HepG2 (cell line): ENCODE data around the gene DYTN. TPM values are rescaled to one million over a fixed set of nuclear protein-coding genes. Genes with fewer than 3 reads are reported as not detected.

ENCODE experiments used
- ATRX ChIP-seq: sonication (generic); formaldehyde crosslinking; IDR thresholded peaks from 2 replicates; pipeline ENCODE4 v1.4.0; 2020; ENCODE audit warnings: missing genetic modification reagents, borderline replicate concordance
- CCAR2 ChIP-seq: fragments of 200-400 bp; formaldehyde crosslinking; optimal IDR thresholded peaks from 2 replicates; pipeline ENCODE3; 2018; ENCODE audit warnings: low read depth, mild to moderate bottlenecking, low read length, moderate library complexity
- DNMT1 ChIP-seq: sonication (generic); formaldehyde crosslinking; IDR thresholded peaks from 2 replicates; pipeline ENCODE4 v1.5.1; 2020; ENCODE audit warnings: mild to moderate bottlenecking, missing genetic modification reagents
- E2F1 ChIP-seq: sonication (generic); formaldehyde crosslinking; IDR thresholded peaks from 2 replicates; pipeline ENCODE4 v1.5.0; 2020; ENCODE audit warnings: missing genetic modification reagents
- HNRNPK ChIP-seq: fragments of 200-400 bp; formaldehyde crosslinking; IDR thresholded peaks from 2 replicates; pipeline ENCODE4 v1.6.1; 2018; ENCODE audit warnings: low read length, low read depth, moderate library complexity, mild to moderate bottlenecking; ENCODE audit not compliant: poor library complexity, severe bottlenecking
- KLF13 ChIP-seq: sonication (generic); formaldehyde crosslinking; IDR thresholded peaks from 2 replicates; pipeline ENCODE4 v1.4.0; 2020; ENCODE audit warnings: mild to moderate bottlenecking, missing genetic modification reagents
- RFX1 ChIP-seq: fragments of 450-650 bp; IDR thresholded peaks from 2 replicates; pipeline ENCODE4 v1.6.1; 2017
- RNF2 ChIP-seq: fragments of 450-650 bp; conservative IDR thresholded peaks from 2 replicates; pipeline ENCODE4 v1.6.1; 2016; ENCODE audit warnings: low read depth
- SNRNP70 ChIP-seq: fragments of 200-400 bp; formaldehyde crosslinking; IDR thresholded peaks from 2 replicates; pipeline ENCODE4 v1.6.1; 2017; ENCODE audit warnings: mild to moderate bottlenecking, low read depth, low read length, moderate library complexity
- TEAD3 ChIP-seq: optimal IDR thresholded peaks from 2 replicates; pipeline ENCODE3; 2016; ENCODE audit warnings: borderline replicate concordance
- ZBTB37 ChIP-seq: sonication (generic); formaldehyde crosslinking; IDR thresholded peaks from 2 replicates; pipeline ENCODE4 v1.4.0; 2020; ENCODE audit warnings: mild to moderate bottlenecking, missing genetic modification reagents
- ZFP36 ChIP-seq: fragments of 150-350 bp; IDR thresholded peaks from 2 replicates; pipeline ENCODE4 v1.6.1; 2018; ENCODE audit warnings: borderline replicate concordance, low read length, low read depth; ENCODE audit not compliant: partially characterized antibody
- ZNF24 ChIP-seq: fragments of 450-650 bp; IDR thresholded peaks from 2 replicates; pipeline ENCODE4 v1.6.1; 2017; ENCODE audit warnings: antibody characterized with exemption, mild to moderate bottlenecking
- ZNF335 ChIP-seq: sonication (generic); formaldehyde crosslinking; IDR thresholded peaks from 2 replicates; pipeline ENCODE4 v1.4.0; 2020; ENCODE audit warnings: missing genetic modification reagents
- ZNF431 ChIP-seq: sonication (generic); formaldehyde crosslinking; IDR thresholded peaks from 2 replicates; pipeline ENCODE4 v1.9.0; 2022; ENCODE audit warnings: missing genetic modification reagents, low read depth, mild to moderate bottlenecking, borderline replicate concordance
- ZNF468 ChIP-seq: sonication (generic); formaldehyde crosslinking; IDR thresholded peaks from 2 replicates; pipeline ENCODE4 v1.8.0; 2022; ENCODE audit warnings: mild to moderate bottlenecking, moderate library complexity, missing genetic modification reagents
- ZNF691 ChIP-seq: sonication (generic); formaldehyde crosslinking; IDR thresholded peaks from 2 replicates; pipeline ENCODE4 v1.4.0; 2020; ENCODE audit warnings: missing genetic modification reagents, low read depth, mild to moderate bottlenecking, borderline replicate concordance
- ZSCAN29 ChIP-seq: sonication (generic); formaldehyde crosslinking; conservative IDR thresholded peaks from 2 replicates; pipeline ENCODE4 v1.4.0; 2020; ENCODE audit warnings: mild to moderate bottlenecking, missing genetic modification reagents
- polyA plus RNA-seq, 8 experiments: library from polyadenylated mRNA; depleted of rRNA in 3 of 8; stranded (reverse) in 7 of 8; unstranded in 1 of 8; fragments of >200 nt; fragmentation: Illumina TruSeq in 4 of 8; extraction: Trizol in 4 of 8; gene quantifications; 2 replicates each; pipeline versions ENCODE4 v1.2.1 to v1.2.3, GENCODE V29; 2011 to 2016; ENCODE audit warnings: low read depth in 4 of 8, missing spikeins in 1 of 8, mixed read lengths in 1 of 8; ENCODE audit not compliant: insufficient read depth in 1 of 8
- total RNA-seq, 5 experiments: library from RNA; depleted of rRNA; stranded (reverse); fragments of >200 nt; fragmentation: Illumina TruSeq; extraction: Trizol; gene quantifications; 2 replicates each; pipeline ENCODE4 v1.2.3, GENCODE V29; 2016; ENCODE audit warnings: low read depth in 1 of 5
- TF ChIP-seq, protein P1 (sequence below): sonication (generic); formaldehyde crosslinking; IDR thresholded peaks from 2 replicates; pipeline ENCODE4 v1.4.0; 2020; ENCODE audit warnings: missing genetic modification reagents
- TF ChIP-seq, protein P2 (sequence below): sonication (generic); formaldehyde crosslinking; IDR thresholded peaks from 2 replicates; pipeline ENCODE4 v1.4.0; 2020; ENCODE audit warnings: missing genetic modification reagents, borderline replicate concordance

The DYTN gene
- total and polyA plus RNA-seq, 2 of the 13 experiments (the other 11 are each of a cell fraction or from before 2014, with no cell fraction given) = not detected

DNA sequence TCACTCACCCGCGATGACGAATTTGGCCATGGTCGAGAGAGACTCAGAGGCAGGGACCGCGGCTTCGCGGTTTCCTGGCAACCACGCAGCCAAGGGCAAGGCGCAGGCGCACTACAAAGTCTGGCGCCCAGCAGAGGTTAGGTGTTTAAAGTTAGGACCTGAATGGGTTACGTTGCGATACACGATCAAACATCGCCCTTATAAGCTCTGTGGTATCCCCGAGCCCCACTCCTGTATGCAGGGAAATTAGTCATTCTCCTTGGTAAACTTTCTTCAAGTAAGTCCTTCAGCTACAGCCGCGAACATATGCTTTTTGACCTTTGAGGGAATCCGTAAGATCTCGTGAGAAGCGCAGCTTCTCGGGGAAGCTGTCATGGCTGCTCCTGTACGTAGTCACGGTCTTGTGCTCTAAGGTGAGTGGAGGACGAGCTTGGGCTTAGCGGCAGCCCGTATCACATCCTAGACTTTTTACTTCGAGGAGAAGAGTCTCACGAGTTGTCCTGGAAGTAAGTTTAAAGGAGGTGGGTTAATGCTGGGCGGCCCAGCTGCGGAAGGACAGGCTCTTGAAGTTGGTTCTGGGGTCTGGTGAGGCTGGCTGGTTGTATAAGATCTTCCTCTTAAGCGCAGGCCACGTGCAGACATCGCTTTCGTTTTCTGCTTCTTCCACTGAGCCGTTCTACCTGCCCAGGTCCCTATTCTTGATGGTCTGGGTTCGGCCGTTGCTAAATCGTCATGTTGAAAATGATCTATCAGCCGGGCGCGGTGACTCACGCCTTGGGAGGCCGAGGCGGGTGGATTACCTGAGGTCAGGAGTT lies 47.3 kb upstream of the DYTN start, which contains the start of the genes FASTKD2 and MDH1B (continued):
- TF ChIP-seq TEAD3 (CRISPR knock-in tag) = peak; percentile 53
- TF ChIP-seq CCAR2 = no peak
- no peak for TF ChIP-seq ATRX
- no peak for TF ChIP-seq ZFP36
- no peak for TF ChIP-seq ZBTB37
- peak; percentile 25; the same call in 1 of the 2 replicates for TF ChIP-seq ZNF431 (CRISPR knock-in tag)
- 0 out of 2 replicates have a peak, but pooled peaks have one; percentile 15 for TF ChIP-seq KLF13 (CRISPR knock-in tag)
- peak; percentile 96 for TF ChIP-seq RNF2
- TF ChIP-seq ZNF24 = peak; percentile 64; the same call in 1 of the 2 replicates
- TF ChIP-seq ZSCAN29 (CRISPR knock-in tag) = 0 out of 2 replicates have a peak, but pooled peaks have one; percentile 32
- no peak for TF ChIP-seq HNRNPK
- 0 out of 2 replicates have a peak, but pooled peaks have one; percentile 35 for TF ChIP-seq ZNF335
- peak; percentile 60; the same call in 1 of the 2 replicates for TF ChIP-seq E2F1 (CRISPR knock-in tag)
- TF ChIP-seq, protein P1, sequence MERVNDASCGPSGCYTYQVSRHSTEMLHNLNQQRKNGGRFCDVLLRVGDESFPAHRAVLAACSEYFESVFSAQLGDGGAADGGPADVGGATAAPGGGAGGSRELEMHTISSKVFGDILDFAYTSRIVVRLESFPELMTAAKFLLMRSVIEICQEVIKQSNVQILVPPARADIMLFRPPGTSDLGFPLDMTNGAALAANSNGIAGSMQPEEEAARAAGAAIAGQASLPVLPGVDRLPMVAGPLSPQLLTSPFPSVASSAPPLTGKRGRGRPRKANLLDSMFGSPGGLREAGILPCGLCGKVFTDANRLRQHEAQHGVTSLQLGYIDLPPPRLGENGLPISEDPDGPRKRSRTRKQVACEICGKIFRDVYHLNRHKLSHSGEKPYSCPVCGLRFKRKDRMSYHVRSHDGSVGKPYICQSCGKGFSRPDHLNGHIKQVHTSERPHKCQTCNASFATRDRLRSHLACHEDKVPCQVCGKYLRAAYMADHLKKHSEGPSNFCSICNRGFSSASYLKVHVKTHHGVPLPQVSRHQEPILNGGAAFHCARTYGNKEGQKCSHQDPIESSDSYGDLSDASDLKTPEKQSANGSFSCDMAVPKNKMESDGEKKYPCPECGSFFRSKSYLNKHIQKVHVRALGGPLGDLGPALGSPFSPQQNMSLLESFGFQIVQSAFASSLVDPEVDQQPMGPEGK (CRISPR knock-in tag) = no peak; the same call in 1 of the 2 replicates
- peak; percentile 86 for TF ChIP-seq RFX1
- TF ChIP-seq SNRNP70 = no peak
- TF ChIP-seq, protein P2, sequence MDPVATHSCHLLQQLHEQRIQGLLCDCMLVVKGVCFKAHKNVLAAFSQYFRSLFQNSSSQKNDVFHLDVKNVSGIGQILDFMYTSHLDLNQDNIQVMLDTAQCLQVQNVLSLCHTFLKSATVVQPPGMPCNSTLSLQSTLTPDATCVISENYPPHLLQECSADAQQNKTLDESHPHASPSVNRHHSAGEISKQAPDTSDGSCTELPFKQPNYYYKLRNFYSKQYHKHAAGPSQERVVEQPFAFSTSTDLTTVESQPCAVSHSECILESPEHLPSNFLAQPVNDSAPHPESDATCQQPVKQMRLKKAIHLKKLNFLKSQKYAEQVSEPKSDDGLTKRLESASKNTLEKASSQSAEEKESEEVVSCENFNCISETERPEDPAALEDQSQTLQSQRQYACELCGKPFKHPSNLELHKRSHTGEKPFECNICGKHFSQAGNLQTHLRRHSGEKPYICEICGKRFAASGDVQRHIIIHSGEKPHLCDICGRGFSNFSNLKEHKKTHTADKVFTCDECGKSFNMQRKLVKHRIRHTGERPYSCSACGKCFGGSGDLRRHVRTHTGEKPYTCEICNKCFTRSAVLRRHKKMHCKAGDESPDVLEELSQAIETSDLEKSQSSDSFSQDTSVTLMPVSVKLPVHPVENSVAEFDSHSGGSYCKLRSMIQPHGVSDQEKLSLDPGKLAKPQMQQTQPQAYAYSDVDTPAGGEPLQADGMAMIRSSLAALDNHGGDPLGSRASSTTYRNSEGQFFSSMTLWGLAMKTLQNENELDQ = no peak
- 0 out of 2 replicates have a peak, but pooled peaks have one; percentile 55 for TF ChIP-seq DNMT1 (CRISPR knock-in tag)
- no peak; the same call in 1 of the 2 replicates for TF ChIP-seq ZNF691
- peak; percentile 91; the same call in 1 of the 2 replicates for TF ChIP-seq ZNF468 (CRISPR knock-in tag)
